Activated T-helper 1 cell treated with Interleukin-2 at 50 U/mL for 16 hours (primary cell): ENCODE results near the gene KIF13A.
"Not testable (repeated sequence)": the region's sequence is repeated elsewhere in the genome, so short reads cannot be mapped to it uniquely, and the experiment has no call there.

ENCODE experiments used
- DNase-seq: peaks from one replicate; pipeline ENCODE4 v3.0.0-alpha.2; 2020; ENCODE audit warnings: low read depth

KIF13A gene

GRCh38 chr6:17785094-17785787 lies 202.2 kb downstream of the KIF13A start:
- DNase-seq: no peak

- no peak for DNase-seq
Observed at GRCh38 chr6:17780061-17780460, 207.4 kb downstream of the KIF13A start.

GRCh38 chr6:17771609-17772008 lies 215.8 kb downstream of the KIF13A start:
- no peak for DNase-seq

GRCh38 chr6:17768881-17769280 lies 218.6 kb downstream of the KIF13A start:
- no peak for DNase-seq

- DNase-seq: no peak
Observed at GRCh38 chr6:17768388-17768787, 219.0 kb downstream of the KIF13A start.

GRCh38 chr6:17762651-17763050 lies 224.8 kb downstream of the KIF13A start:
- DNase-seq: no peak

GRCh38 chr6:17758119-17758518 lies 229.3 kb downstream of the KIF13A start:
- no peak for DNase-seq

GRCh38 chr6:17754254-17754653 lies 233.2 kb downstream of the KIF13A start:
- DNase-seq: no peak

- DNase-seq: not testable (repeated sequence)
Observed at GRCh38 chr6:17745324-17745723, 242.1 kb downstream of the KIF13A start.

GRCh38 chr6:17744757-17745308 lies 242.6 kb downstream of the KIF13A start:
- not testable (repeated sequence) for DNase-seq

GRCh38 chr6:17744019-17744756 lies 243.2 kb downstream of the KIF13A start:
- DNase-seq: no peak

GRCh38 chr6:17741507-17741906 lies 245.9 kb downstream of the KIF13A start:
- DNase-seq: no peak

- DNase-seq: no peak
Observed at GRCh38 chr6:17740559-17741220, 246.7 kb downstream of the KIF13A start.

GRCh38 chr6:17737704-17738252 lies 249.7 kb downstream of the KIF13A start:
- no peak for DNase-seq

GRCh38 chr6:17735311-17735710 lies 252.1 kb downstream of the KIF13A start:
- DNase-seq: not testable (repeated sequence)

- DNase-seq: no peak
Observed at GRCh38 chr6:17730078-17730704, 257.2 kb downstream of the KIF13A start.

- no peak for DNase-seq
Observed at GRCh38 chr6:17729223-17730077, 258.0 kb downstream of the KIF13A start.

GRCh38 chr6:17728551-17729222 lies 258.7 kb downstream of the KIF13A start:
- no peak for DNase-seq

- DNase-seq: no peak
Observed at GRCh38 chr6:17725083-17725482, 262.4 kb downstream of the KIF13A start.

- no peak for DNase-seq
Observed at GRCh38 chr6:17724341-17724740, 263.1 kb downstream of the KIF13A start.
